ENCODE results near the gene RIN3.
A peak's percentile ranks its signal among the peaks of the same experiment; 100 is the strongest.

RIN3 gene

GRCh38 chr14:92631098-92631497 lies 117.5 kb downstream of the RIN3 start:
- TF ChIP-seq CTCF (conservative IDR thresholded peaks at IDR 0.05; ENCODE audit: control insufficient read depth, insufficient read depth, low read depth, low read length), result no peak
- DNase-seq (ENCODE audit: low read depth), result no peak
- H3K4me3 ChIP-seq (ENCODE audit: control insufficient read depth, low read depth, low read length), result no peak overlapping the region

GRCh38 chr14:92632546-92633273 lies 119.1 kb downstream of the RIN3 start:
- H3K4me3 ChIP-seq (ENCODE audit: control insufficient read depth, low read depth, low read length), result no peak overlapping the region
- no peak for DNase-seq (ENCODE audit: low read depth)
- no peak for TF ChIP-seq CTCF (conservative IDR thresholded peaks at IDR 0.05; ENCODE audit: control insufficient read depth, insufficient read depth, low read depth, low read length)

GRCh38 chr14:92633274-92633616 lies 119.7 kb downstream of the RIN3 start:
- no peak overlapping the region for H3K4me3 ChIP-seq (ENCODE audit: control insufficient read depth, low read depth, low read length)
- no peak for TF ChIP-seq CTCF (conservative IDR thresholded peaks at IDR 0.05; ENCODE audit: control insufficient read depth, insufficient read depth, low read depth, low read length)
- DNase-seq (ENCODE audit: low read depth), result no peak

- DNase-seq (ENCODE audit: low read depth), result peak; percentile 54
- TF ChIP-seq CTCF (conservative IDR thresholded peaks at IDR 0.05; ENCODE audit: control insufficient read depth, insufficient read depth, low read depth, low read length), result no peak
- H3K4me3 ChIP-seq (ENCODE audit: control insufficient read depth, low read depth, low read length), result no peak overlapping the region
Measured at GRCh38 chr14:92633724-92634123, 120.1 kb downstream of the RIN3 start.

GRCh38 chr14:92635031-92635430 lies 121.5 kb downstream of the RIN3 start:
- no peak for DNase-seq (ENCODE audit: low read depth)
- no peak overlapping the region for H3K4me3 ChIP-seq (ENCODE audit: control insufficient read depth, low read depth, low read length)
- no peak for TF ChIP-seq CTCF (conservative IDR thresholded peaks at IDR 0.05; ENCODE audit: control insufficient read depth, insufficient read depth, low read depth, low read length)

- TF ChIP-seq CTCF (conservative IDR thresholded peaks at IDR 0.05; ENCODE audit: control insufficient read depth, insufficient read depth, low read depth, low read length), result no peak
- no peak overlapping the region for H3K4me3 ChIP-seq (ENCODE audit: control insufficient read depth, low read depth, low read length)
- DNase-seq (ENCODE audit: low read depth), result no peak
Measured at GRCh38 chr14:92635896-92636295, 122.3 kb downstream of the RIN3 start.

GRCh38 chr14:92637228-92637627 lies 123.6 kb downstream of the RIN3 start:
- H3K4me3 ChIP-seq (ENCODE audit: control insufficient read depth, low read depth, low read length), result no peak overlapping the region
- TF ChIP-seq CTCF (conservative IDR thresholded peaks at IDR 0.05; ENCODE audit: control insufficient read depth, insufficient read depth, low read depth, low read length), result no peak
- no peak for DNase-seq (ENCODE audit: low read depth)

All from fibroblast of mammary gland (primary cell).